ENCODE results near the gene HSDL2.

Gene HSDL2

DNA sequence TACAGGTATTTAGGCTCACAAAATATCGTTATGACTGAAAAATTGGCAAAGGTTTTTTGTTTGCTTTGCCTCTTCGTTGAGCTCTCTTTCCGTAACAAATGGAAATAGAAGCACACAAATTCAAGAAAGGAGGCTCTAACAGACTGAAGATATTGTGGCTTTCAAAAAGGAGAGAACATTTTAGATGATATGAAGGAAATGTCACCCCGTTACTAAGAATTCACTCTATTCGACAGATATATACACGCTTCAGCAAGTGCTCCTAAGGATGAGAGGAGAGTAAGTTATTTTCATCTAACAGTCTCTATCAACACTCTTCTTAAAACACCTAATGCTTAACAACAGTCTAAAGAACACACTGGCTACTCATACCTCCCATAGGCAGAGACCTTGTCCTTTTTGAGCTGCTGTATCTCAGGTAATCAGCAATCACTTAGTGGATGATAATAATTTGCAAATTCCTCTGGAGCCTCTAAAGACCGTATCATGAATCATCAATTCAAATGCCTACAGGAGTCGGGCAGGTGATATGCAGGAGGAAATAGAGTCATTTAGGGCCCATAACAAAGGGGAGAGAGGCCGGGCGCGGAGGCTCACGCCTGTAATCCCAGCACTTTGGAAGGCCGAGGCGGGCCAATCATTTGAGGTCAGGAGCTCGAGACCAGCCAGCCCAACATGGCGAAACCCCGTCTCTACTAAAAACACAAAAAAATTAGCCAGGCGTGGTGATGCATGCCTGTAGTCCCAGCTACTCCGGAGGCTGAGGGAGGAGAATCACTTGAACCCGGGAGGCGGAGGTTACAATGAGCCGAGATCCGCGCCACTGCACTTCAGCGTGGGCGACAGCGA is 1.4 kb upstream of the HSDL2 start:
- peak overlapping the region; percentile 97 for H3K27ac ChIP-seq
- CTCF ChIA-PET, result interaction anchor here (0.6 to 1.1 kb wide), 4 partner anchors 12 to 281 kb away, joined by 3 to 6 read pairs (median 4); no protein-coding TSS in a partner anchor
- POLR2A ChIA-PET (ENCODE audit: low non-redundant PET), result interaction anchor here (1.2 kb wide), 1 partner anchor 265 kb away, joined by 4 read pairs; no protein-coding TSS in a partner anchor
- peak; percentile 67 for DNase-seq (ENCODE audit: low spot score)
- TF ChIP-seq, protein P1, sequence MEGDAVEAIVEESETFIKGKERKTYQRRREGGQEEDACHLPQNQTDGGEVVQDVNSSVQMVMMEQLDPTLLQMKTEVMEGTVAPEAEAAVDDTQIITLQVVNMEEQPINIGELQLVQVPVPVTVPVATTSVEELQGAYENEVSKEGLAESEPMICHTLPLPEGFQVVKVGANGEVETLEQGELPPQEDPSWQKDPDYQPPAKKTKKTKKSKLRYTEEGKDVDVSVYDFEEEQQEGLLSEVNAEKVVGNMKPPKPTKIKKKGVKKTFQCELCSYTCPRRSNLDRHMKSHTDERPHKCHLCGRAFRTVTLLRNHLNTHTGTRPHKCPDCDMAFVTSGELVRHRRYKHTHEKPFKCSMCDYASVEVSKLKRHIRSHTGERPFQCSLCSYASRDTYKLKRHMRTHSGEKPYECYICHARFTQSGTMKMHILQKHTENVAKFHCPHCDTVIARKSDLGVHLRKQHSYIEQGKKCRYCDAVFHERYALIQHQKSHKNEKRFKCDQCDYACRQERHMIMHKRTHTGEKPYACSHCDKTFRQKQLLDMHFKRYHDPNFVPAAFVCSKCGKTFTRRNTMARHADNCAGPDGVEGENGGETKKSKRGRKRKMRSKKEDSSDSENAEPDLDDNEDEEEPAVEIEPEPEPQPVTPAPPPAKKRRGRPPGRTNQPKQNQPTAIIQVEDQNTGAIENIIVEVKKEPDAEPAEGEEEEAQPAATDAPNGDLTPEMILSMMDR (conservative IDR thresholded peaks at IDR 0.05; ENCODE audit: low read depth), result no peak

DNA sequence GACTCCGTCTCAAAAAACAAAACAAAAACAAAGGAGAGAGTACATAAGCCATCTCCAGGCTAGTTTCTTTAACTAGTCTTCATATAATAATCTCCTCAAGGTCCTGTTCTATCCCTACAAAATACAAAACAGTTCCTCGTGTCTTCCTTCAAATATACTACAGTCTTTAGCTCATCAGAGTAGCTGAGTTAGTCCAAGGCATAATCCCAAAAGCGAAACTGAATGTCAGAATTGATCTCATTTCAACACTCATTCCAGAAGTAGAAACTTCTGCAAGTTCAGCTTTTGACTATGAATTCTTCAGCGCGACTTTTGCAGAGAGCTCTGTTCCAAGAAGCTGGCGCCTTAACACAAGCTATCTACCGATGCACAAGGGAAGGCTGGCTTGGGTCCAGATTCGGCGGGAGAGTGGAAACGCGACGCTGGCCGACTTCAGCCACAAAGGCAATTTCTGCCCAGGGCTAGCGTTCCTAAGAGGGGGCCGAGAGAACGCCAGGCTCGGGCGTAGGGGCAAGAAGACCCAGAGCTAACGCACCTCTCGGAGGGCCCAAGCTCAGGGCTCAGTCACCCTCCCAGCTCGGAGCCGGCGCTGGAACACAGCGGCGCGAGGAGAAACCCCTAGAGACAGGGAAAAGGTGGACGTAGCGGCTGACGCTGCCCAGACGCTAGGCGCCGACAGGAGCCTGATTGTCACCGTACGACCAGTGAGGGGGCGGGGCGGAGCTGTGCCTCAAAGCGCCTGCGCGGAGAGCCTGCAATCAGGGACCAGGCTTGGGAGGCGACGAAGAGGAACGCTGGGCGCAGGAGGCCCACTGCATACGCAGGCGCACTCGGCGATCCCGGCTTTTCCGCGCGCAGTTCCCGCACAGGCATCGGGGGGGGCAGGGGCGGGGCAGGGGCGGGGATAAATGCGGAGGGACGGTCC is 469 bp upstream of the HSDL2 start:
- H3K27ac ChIP-seq, result peak overlapping the region; percentile 97
- CTCF ChIA-PET, result interaction anchor here (0.6 to 1.5 kb wide), 10 partner anchors 13 to 781 kb away, joined by 3 to 6 read pairs (median 4); partner anchors contain the start of gene KIAA1958
- TF ChIP-seq, protein P1 (conservative IDR thresholded peaks at IDR 0.05; ENCODE audit: low read depth), result no peak
- POLR2A ChIA-PET (ENCODE audit: low non-redundant PET), result interaction anchor here (0.5 to 1.2 kb wide), 4 partner anchors 107 to 296 kb away, joined by 3 to 6 read pairs (median 4); partner anchors contain the start of gene KIAA1958
- peak; percentile 100 for DNase-seq (ENCODE audit: low spot score)

DNA sequence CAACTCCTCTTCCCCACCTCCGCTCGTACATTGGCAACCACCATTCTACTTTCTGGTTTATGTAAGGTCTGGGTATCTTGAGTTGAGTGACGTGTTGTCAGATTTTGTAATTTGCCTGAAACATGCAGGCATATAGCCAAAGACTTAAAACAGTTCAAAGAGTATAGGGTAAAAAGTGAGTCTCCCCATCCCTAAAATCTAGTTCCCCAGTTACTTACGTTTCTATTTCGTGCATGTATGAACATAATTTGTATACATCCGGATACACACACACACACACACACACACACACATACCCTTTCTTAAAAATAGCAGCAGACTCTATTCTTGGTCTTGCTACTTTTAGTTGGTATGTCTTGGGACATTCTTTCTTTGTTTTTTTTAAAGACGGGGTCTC is 915 bp downstream of the HSDL2 start:
- POLR2A ChIA-PET (ENCODE audit: low non-redundant PET), result no interaction called here
- DNase-seq (ENCODE audit: low spot score), result no peak
- TF ChIP-seq, protein P1 (conservative IDR thresholded peaks at IDR 0.05; ENCODE audit: low read depth), result no peak
- CTCF ChIA-PET, result interaction anchor here (0.7 kb wide), 1 partner anchor 287 kb away, joined by 5 read pairs; no protein-coding TSS in a partner anchor
- no peak overlapping the region for H3K27ac ChIP-seq

DNA sequence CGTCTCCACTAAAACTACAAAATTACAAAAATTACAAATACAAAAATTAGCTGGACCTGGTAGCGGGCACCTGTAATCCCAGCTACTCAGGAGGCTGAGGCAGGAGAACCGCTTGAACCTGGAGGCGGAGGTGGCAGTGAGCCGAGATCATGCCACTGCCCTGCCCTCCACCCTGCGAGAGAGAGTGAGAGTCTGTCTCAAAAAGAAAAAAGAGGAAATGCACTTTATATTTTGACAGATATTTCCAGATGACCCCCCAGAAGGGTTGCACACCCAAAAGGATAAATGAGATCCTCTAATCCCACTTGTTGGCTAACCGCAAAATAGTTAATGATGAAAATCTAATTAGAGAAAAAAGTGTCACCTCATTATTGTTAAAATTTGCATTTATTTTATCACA is 2.2 kb downstream of the HSDL2 start:
- POLR2A ChIA-PET (ENCODE audit: low non-redundant PET), result no interaction called here
- CTCF ChIA-PET, result interaction anchor here (0.6 kb wide), 1 partner anchor 22 kb away, joined by 4 read pairs; no protein-coding TSS in a partner anchor
- TF ChIP-seq, protein P1 (conservative IDR thresholded peaks at IDR 0.05; ENCODE audit: low read depth), result no peak
- H3K27ac ChIP-seq, result peak overlapping the region; percentile 6; the same call in 1 of the 2 replicates
- no peak for DNase-seq (ENCODE audit: low spot score)

DNA sequence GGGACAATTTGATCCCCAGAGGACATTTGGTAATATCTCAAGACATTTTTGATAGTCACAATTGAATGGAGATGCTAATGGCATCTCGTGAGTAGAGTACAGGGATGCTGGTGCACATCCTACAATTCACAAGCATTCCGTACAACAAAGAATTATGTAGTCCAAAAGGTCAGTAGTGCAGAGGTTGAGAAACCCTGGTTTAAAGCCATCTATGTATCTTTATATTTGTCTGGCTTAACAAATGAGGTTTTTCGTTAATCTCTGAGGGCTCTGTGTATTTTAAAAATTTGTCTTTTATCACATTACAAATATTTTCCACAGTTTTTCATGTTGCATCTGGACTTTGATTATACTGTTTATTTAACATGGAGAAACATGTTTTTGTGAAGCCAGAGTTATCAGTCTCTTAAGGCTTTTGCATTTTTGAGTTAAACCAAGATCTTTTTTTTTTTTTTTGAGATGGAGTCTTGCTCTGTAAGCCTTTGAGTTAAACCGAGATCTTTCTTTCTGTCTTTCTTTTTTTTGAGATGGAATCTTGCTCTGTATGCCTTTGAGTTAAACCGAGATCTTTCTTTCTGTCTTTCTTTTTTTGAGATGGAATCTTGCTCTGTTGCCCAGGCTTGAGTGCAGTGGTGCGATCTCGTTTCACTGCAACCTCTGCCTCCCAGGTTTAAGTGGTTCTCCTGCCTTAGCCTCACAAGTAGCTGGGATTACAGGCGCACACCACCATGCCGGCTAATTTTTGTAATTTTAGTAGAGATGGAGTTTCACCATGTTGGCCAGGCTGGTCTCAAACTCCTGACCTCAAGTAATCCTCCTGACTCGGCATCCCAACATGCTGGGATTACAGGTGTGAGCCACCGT is 2.8 kb downstream of the HSDL2 start:
- CTCF ChIA-PET, result interaction anchor here (0.6 kb wide), 1 partner anchor 22 kb away, joined by 4 read pairs; no protein-coding TSS in a partner anchor
- H3K27ac ChIP-seq, result no peak overlapping the region
- DNase-seq (ENCODE audit: low spot score), result no peak
- POLR2A ChIA-PET (ENCODE audit: low non-redundant PET), result no interaction called here
- TF ChIP-seq, protein P1 (conservative IDR thresholded peaks at IDR 0.05; ENCODE audit: low read depth), result no peak

Data from RWPE1 (cell line).